ENCODE measurements around the gene KRT26. TPM values are rescaled to one million over a fixed set of nuclear protein-coding genes. Genes with fewer than 3 reads are reported as not detected.
A peak's percentile ranks its signal among the peaks of the same experiment; 100 is the strongest.

The KRT26 gene
- total RNA-seq, 1 donor from 2014 or later: not detected

- intact Hi-C loops (cut with micrococcal nuclease): loop anchor here (10.0 kb wide), 1 partner anchor 735 kb away; no protein-coding TSS in a partner anchor
- no peak overlapping the region for H3K4me3 Mint-ChIP-seq
- H3K36me3 Mint-ChIP-seq (ENCODE audit: low read depth): no peaks in the 10 kb centered on the region
- H3K27me3 Mint-ChIP-seq: peaks cover 78% of the 10 kb centered on the region
- no peak overlapping the region for H3K27ac Mint-ChIP-seq
- H3K9me3 Mint-ChIP-seq: peaks cover 5% of the 10 kb centered on the region
- H3K4me1 Mint-ChIP-seq: no peaks in the 10 kb centered on the region
- DNase-seq: peak; percentile 2
These were observed 37.9 kb upstream of the KRT26 start for GRCh38 chr17:40809721-40810421.

GRCh38 chr17:40806131-40806530 lies 34.1 kb upstream of the KRT26 start:
- H3K4me3 Mint-ChIP-seq: no peak overlapping the region
- H3K9me3 Mint-ChIP-seq: no peaks in the 10 kb centered on the region
- no peaks in the 10 kb centered on the region for H3K36me3 Mint-ChIP-seq (ENCODE audit: low read depth)
- intact Hi-C loops (cut with micrococcal nuclease): loop anchor here (10.0 kb wide), 1 partner anchor 739 kb away; no protein-coding TSS in a partner anchor
- peaks cover 2% of the 10 kb centered on the region for H3K4me1 Mint-ChIP-seq
- no peak for DNase-seq
- peaks cover 59% of the 10 kb centered on the region for H3K27me3 Mint-ChIP-seq
- H3K27ac Mint-ChIP-seq: no peak overlapping the region

- H3K4me1 Mint-ChIP-seq: peaks cover 2% of the 10 kb centered on the region
- peak; percentile 91 for DNase-seq
- intact Hi-C loops (cut with micrococcal nuclease): loop anchor here (1.0 to 10.0 kb wide), 5 partner anchors 524 to 861 kb away; no protein-coding TSS in a partner anchor
- H3K27me3 Mint-ChIP-seq: peaks cover 44% of the 10 kb centered on the region
- no peak overlapping the region for H3K27ac Mint-ChIP-seq
- H3K9me3 Mint-ChIP-seq: no peaks in the 10 kb centered on the region
- no peak overlapping the region for H3K4me3 Mint-ChIP-seq
- no peaks in the 10 kb centered on the region for H3K36me3 Mint-ChIP-seq (ENCODE audit: low read depth)
These were observed 31.6 kb upstream of the KRT26 start for GRCh38 chr17:40803617-40804082.

GRCh38 chr17:40801157-40801556 lies 29.2 kb upstream of the KRT26 start:
- intact Hi-C loops (cut with micrococcal nuclease): loop anchor here (5.0 to 10.0 kb wide), 2 partner anchors 526 to 744 kb away; no protein-coding TSS in a partner anchor
- Mint-ChIP-seq H3K9me3 (no peaks in the 10 kb centered on the region), H3K4me3 (no peak overlapping the region), H3K27me3 (peaks cover 33% of the 10 kb centered on the region), H3K36me3 (ENCODE audit: low read depth) (no peaks in the 10 kb centered on the region), H3K27ac (no peak overlapping the region), H3K4me1 (peaks cover 2% of the 10 kb centered on the region)
- no peak for DNase-seq

GRCh38 chr17:40800381-40800780 lies 28.4 kb upstream of the KRT26 start:
- Mint-ChIP-seq H3K27ac (no peak overlapping the region), H3K36me3 (ENCODE audit: low read depth) (no peaks in the 10 kb centered on the region), H3K27me3 (peaks cover 30% of the 10 kb centered on the region), H3K4me3 (no peak overlapping the region), H3K4me1 (peaks cover 2% of the 10 kb centered on the region), H3K9me3 (no peaks in the 10 kb centered on the region)
- intact Hi-C loops (cut with micrococcal nuclease): loop anchor here (5.0 to 10.0 kb wide), 2 partner anchors 527 to 744 kb away; no protein-coding TSS in a partner anchor
- no peak for DNase-seq

- DNase-seq: no peak
- Mint-ChIP-seq H3K27me3 (peaks cover 26% of the 10 kb centered on the region), H3K27ac (no peak within 1 kb of the TSS), H3K4me3 (no peak within 1 kb of the TSS), H3K36me3 (ENCODE audit: low read depth) (no peaks in the 10 kb centered on the region), H3K9me3 (no peaks in the 10 kb centered on the region), H3K4me1 (peaks cover 2% of the 10 kb centered on the region)
- intact Hi-C loops (cut with micrococcal nuclease): loop anchor here (5.0 to 10.0 kb wide), 2 partner anchors 527 to 745 kb away; no protein-coding TSS in a partner anchor
These were observed 27.9 kb upstream of the KRT26 start, which contains the start of gene KRT28 for GRCh38 chr17:40799859-40800258. KRT28 (minus strand) TSS chr17:40799959; CDS start chr17:40799893, 66 bp downstream.

GRCh38 chr17:40796846-40797245 lies 24.8 kb upstream of the KRT26 start:
- no peak for DNase-seq
- Mint-ChIP-seq H3K36me3 (ENCODE audit: low read depth) (no peaks in the 10 kb centered on the region), H3K4me3 (no peak overlapping the region), H3K4me1 (no peaks in the 10 kb centered on the region), H3K9me3 (no peaks in the 10 kb centered on the region), H3K27me3 (peaks cover 26% of the 10 kb centered on the region), H3K27ac (no peak overlapping the region)
- intact Hi-C loops (cut with micrococcal nuclease): no loop called here

- Mint-ChIP-seq H3K4me3 (no peak overlapping the region), H3K4me1 (peaks cover 2% of the 10 kb centered on the region), H3K9me3 (no peaks in the 10 kb centered on the region), H3K36me3 (ENCODE audit: low read depth) (no peaks in the 10 kb centered on the region), H3K27ac (no peak overlapping the region), H3K27me3 (peaks cover 29% of the 10 kb centered on the region)
- intact Hi-C loops (cut with micrococcal nuclease): no loop called here
- DNase-seq: no peak
These were observed 23.1 kb upstream of the KRT26 start for GRCh38 chr17:40795019-40795667.

GRCh38 chr17:40794466-40794865 lies 22.5 kb upstream of the KRT26 start:
- no peak for DNase-seq
- intact Hi-C loops (cut with micrococcal nuclease): no loop called here
- Mint-ChIP-seq H3K9me3 (no peaks in the 10 kb centered on the region), H3K27me3 (peaks cover 28% of the 10 kb centered on the region), H3K27ac (no peak overlapping the region), H3K4me3 (no peak overlapping the region), H3K4me1 (peaks cover 2% of the 10 kb centered on the region), H3K36me3 (ENCODE audit: low read depth) (no peaks in the 10 kb centered on the region)

- Mint-ChIP-seq H3K36me3 (ENCODE audit: low read depth) (no peaks in the 10 kb centered on the region), H3K27me3 (peaks cover 28% of the 10 kb centered on the region), H3K27ac (no peak overlapping the region), H3K9me3 (no peaks in the 10 kb centered on the region), H3K4me1 (peaks cover 2% of the 10 kb centered on the region), H3K4me3 (no peak overlapping the region)
- no peak for DNase-seq
- intact Hi-C loops (cut with micrococcal nuclease): no loop called here
These were observed 21.8 kb upstream of the KRT26 start for GRCh38 chr17:40793832-40794231.

- no peaks in the 10 kb centered on the region for H3K36me3 Mint-ChIP-seq (ENCODE audit: low read depth)
- peaks cover 32% of the 10 kb centered on the region for H3K27me3 Mint-ChIP-seq
- no peak overlapping the region for H3K27ac Mint-ChIP-seq
- peaks cover 2% of the 10 kb centered on the region for H3K4me1 Mint-ChIP-seq
- DNase-seq: no peak
- no peaks in the 10 kb centered on the region for H3K9me3 Mint-ChIP-seq
- H3K4me3 Mint-ChIP-seq: no peak overlapping the region
- intact Hi-C loops (cut with micrococcal nuclease): loop anchor here (1.0 kb wide), 1 partner anchor 172 kb away; no protein-coding TSS in a partner anchor
These were observed 19.9 kb upstream of the KRT26 start for GRCh38 chr17:40791787-40792436.

- peaks cover 28% of the 10 kb centered on the region for H3K27me3 Mint-ChIP-seq
- no peak overlapping the region for H3K4me3 Mint-ChIP-seq
- H3K4me1 Mint-ChIP-seq: peaks cover 2% of the 10 kb centered on the region
- no peaks in the 10 kb centered on the region for H3K36me3 Mint-ChIP-seq (ENCODE audit: low read depth)
- intact Hi-C loops (cut with micrococcal nuclease): loop anchor here (1.0 kb wide), 1 partner anchor 171 kb away; no protein-coding TSS in a partner anchor
- no peaks in the 10 kb centered on the region for H3K9me3 Mint-ChIP-seq
- no peak for DNase-seq
- H3K27ac Mint-ChIP-seq: no peak overlapping the region
These were observed 19.1 kb upstream of the KRT26 start for GRCh38 chr17:40791111-40791510.

GRCh38 chr17:40782450-40782849 lies 10.4 kb upstream of the KRT26 start, which contains the start of gene KRT27:
KRT27 (minus strand) TSS chr17:40782550; CDS start chr17:40782493, 57 bp downstream.
- no peak for DNase-seq
- intact Hi-C loops (cut with micrococcal nuclease): no loop called here
- H3K4me1 Mint-ChIP-seq: no peaks in the 10 kb centered on the region

More at GRCh38 chr17:40782450-40782849, 10.4 kb upstream of the KRT26 start, which contains the start of gene KRT27:
- peak within 1 kb of the TSS; percentile 7 for H3K27ac Mint-ChIP-seq
- H3K27me3 Mint-ChIP-seq: peaks cover 35% of the 10 kb centered on the region
- H3K9me3 Mint-ChIP-seq: no peaks in the 10 kb centered on the region
- no peaks in the 10 kb centered on the region for H3K36me3 Mint-ChIP-seq (ENCODE audit: low read depth)
- H3K4me3 Mint-ChIP-seq: no peak within 1 kb of the TSS
